ENCODE measurements around the gene APOLD1.

The APOLD1 gene

DNA sequence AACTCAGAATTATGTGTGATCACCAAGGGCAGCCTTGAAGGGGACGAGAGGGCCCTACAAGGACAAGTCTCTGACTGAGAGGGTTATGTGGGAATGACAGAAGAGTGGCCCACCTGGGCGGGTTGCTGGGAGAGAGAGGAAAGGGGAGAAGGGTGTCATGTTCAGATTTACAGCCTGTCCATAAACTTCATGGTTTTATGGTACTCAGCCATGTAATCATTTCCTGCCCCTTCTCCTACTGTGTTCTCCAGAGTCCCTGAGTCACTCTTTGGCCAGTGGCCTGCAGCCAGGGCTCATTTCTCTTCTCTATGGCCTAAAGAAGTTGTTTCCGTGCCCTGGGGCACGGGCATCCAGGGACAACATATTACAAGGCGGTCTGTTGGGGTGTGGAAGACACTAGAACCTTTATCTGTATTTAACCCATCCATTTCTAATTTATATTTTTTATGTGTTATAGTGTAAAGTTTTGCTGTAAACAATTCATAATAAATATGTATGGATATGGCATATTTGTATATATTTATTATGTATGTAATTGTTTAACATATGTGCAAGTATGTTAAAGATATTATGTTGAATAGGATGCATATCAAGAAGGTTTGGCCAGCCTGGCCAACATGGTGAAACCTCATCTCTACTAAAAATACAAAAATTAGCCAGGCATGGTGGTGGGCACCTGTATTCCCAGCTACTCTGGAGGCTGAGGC is 54.6 kb downstream of the APOLD1 start:
- ATAC-seq (ENCODE audit: low read depth) (peak; percentile 69), DNase-seq (ENCODE audit: low spot score) (peak; percentile 71)
- Histone ChIP-seq H3K4me1 (ENCODE audit: insufficient read depth, poor library complexity, severe bottlenecking) (peaks cover 51% of the 10 kb centered on the region), H3K4me3 (ENCODE audit: severe bottlenecking) (no peak overlapping the region), H3K36me3 (ENCODE audit: low read depth) (peaks cover under 1% of the 10 kb centered on the region; the same call in 1 of the 2 replicates), H3K9me3 (ENCODE audit: severe bottlenecking) (no peaks in the 10 kb centered on the region), H3K27ac (ENCODE audit: poor library complexity, severe bottlenecking) (peak overlapping the region; percentile 97), H3K27me3 (ENCODE audit: insufficient read depth, poor library complexity, severe bottlenecking) (no peaks in the 10 kb centered on the region)
- TF ChIP-seq, protein P1, sequence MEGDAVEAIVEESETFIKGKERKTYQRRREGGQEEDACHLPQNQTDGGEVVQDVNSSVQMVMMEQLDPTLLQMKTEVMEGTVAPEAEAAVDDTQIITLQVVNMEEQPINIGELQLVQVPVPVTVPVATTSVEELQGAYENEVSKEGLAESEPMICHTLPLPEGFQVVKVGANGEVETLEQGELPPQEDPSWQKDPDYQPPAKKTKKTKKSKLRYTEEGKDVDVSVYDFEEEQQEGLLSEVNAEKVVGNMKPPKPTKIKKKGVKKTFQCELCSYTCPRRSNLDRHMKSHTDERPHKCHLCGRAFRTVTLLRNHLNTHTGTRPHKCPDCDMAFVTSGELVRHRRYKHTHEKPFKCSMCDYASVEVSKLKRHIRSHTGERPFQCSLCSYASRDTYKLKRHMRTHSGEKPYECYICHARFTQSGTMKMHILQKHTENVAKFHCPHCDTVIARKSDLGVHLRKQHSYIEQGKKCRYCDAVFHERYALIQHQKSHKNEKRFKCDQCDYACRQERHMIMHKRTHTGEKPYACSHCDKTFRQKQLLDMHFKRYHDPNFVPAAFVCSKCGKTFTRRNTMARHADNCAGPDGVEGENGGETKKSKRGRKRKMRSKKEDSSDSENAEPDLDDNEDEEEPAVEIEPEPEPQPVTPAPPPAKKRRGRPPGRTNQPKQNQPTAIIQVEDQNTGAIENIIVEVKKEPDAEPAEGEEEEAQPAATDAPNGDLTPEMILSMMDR (IDR thresholded peaks at IDR 0.05; ENCODE audit: poor library complexity, severe bottlenecking), result no peak

DNA sequence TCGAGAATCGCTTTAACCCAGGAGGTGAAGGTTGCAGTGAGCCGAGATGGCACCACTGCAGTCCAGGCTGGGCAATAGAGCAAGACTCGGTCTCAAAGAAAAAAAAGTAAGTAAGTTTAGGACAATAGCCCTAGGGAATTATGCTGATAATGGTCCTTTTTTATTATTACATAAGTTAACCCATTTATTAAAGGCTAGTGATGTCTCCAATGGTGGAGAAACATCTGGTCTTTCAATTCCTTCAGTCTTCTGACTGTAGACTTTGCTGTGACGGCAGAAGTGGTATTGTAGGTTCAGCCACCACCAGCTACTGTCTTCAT is 55.1 kb downstream of the APOLD1 start:
- no peaks in the 10 kb centered on the region for H3K9me3 ChIP-seq (ENCODE audit: severe bottlenecking)
- DNase-seq (ENCODE audit: low spot score), result no peak

More for the DNA sequence above, 55.1 kb downstream of the APOLD1 start:
- TF ChIP-seq, protein P1 (IDR thresholded peaks at IDR 0.05; ENCODE audit: poor library complexity, severe bottlenecking), result no peak
- Histone ChIP-seq H3K4me3 (ENCODE audit: severe bottlenecking) (no peak overlapping the region), H3K27ac (ENCODE audit: poor library complexity, severe bottlenecking) (peak overlapping the region; percentile 97), H3K36me3 (ENCODE audit: low read depth) (no peaks in the 10 kb centered on the region), H3K4me1 (ENCODE audit: insufficient read depth, poor library complexity, severe bottlenecking) (peaks cover 49% of the 10 kb centered on the region), H3K27me3 (ENCODE audit: insufficient read depth, poor library complexity, severe bottlenecking) (no peaks in the 10 kb centered on the region)
- no peak for ATAC-seq (ENCODE audit: low read depth)

Measured in RWPE2 (cell line).